Stimulated activated CD8-positive, alpha-beta memory T cell treated with anti-CD3 and anti-CD28 coated beads, Interleukin-12 subunit alpha, Interleukin-12 subunit beta, amount 100 ng/mL, for 24 hours (primary cell): ENCODE results near the gene TFDP1.

Experiments used
- DNase-seq: peaks from one replicate; pipeline ENCODE4 v3.0.0-alpha.2; 2020; ENCODE audit errors: extremely low read depth

Gene TFDP1

GRCh38 chr13:113651511-113652403, 67.2 kb downstream of the TFDP1 start:
- DNase-seq, result no peak

- no peak for DNase-seq
These were observed 68.1 kb downstream of the TFDP1 start for GRCh38 chr13:113652404-113653263.

GRCh38 chr13:113653264-113654174, 69.0 kb downstream of the TFDP1 start:
- DNase-seq, result no peak

GRCh38 chr13:113654175-113654560, 69.6 kb downstream of the TFDP1 start:
- no peak for DNase-seq

GRCh38 chr13:113654591-113655345, 70.2 kb downstream of the TFDP1 start:
- no peak for DNase-seq

GRCh38 chr13:113655346-113656002, 70.9 kb downstream of the TFDP1 start:
- DNase-seq, result no peak

- DNase-seq, result no peak
These were observed 71.5 kb downstream of the TFDP1 start for GRCh38 chr13:113656003-113656588.

- DNase-seq, result no peak
These were observed 72.5 kb downstream of the TFDP1 start for GRCh38 chr13:113656831-113657671.

GRCh38 chr13:113657851-113658741, 73.5 kb downstream of the TFDP1 start, which contains the start of gene ATP4B:
TSS of gene ATP4B (minus strand) at chr13:113658198. CDS start at chr13:113658144, 54 bp downstream.
- no peak for DNase-seq

- DNase-seq, result no peak
These were observed 74.3 kb downstream of the TFDP1 start for GRCh38 chr13:113658836-113659235.

GRCh38 chr13:113659337-113659736, 74.8 kb downstream of the TFDP1 start:
- no peak for DNase-seq

- DNase-seq, result no peak
These were observed 75.5 kb downstream of the TFDP1 start for GRCh38 chr13:113660066-113660465.

- no peak for DNase-seq
These were observed 77.0 kb downstream of the TFDP1 start for GRCh38 chr13:113661509-113661908.

GRCh38 chr13:113663934-113664333, 79.4 kb downstream of the TFDP1 start:
- DNase-seq, result no peak

GRCh38 chr13:113664751-113665596, 80.4 kb downstream of the TFDP1 start:
- DNase-seq, result no peak

GRCh38 chr13:113665597-113666328, 81.2 kb downstream of the TFDP1 start:
- DNase-seq, result no peak
